Measurements from ENCODE around the gene CAPZB.
A peak's percentile ranks its signal among the peaks of the same experiment; 100 is the strongest.

CAPZB gene

GRCh38 chr1:19485362-19486187, at the start of gene CAPZB:
TSS of gene CAPZB (minus strand) at chr1:19485539. CDS start at chr1:19485438, 101 bp downstream.
- TF ChIP-seq CTCF (IDR thresholded peaks at IDR 0.05; ENCODE audit: low read depth, low read length, missing control alignments) = no peak
- Histone ChIP-seq H3K27ac (peak within 1 kb of the TSS; percentile 91), H3K36me3 (replicated peaks) (peaks cover 17% of the 10 kb centered on the region), H3K27me3 (replicated peaks) (no peaks in the 10 kb centered on the region), H3K4me3 (ENCODE audit: low read depth, low read length) (peak within 1 kb of the TSS; percentile 89)
- in situ Hi-C loops (cut with HindIII; ENCODE audit: low pct_ligation_motif_present, low sequenced_read_pairs) = loop anchor here (10.0 kb wide), 1 partner anchor 149 kb away; no protein-coding TSS in a partner anchor
- peak; percentile 71 for DNase-seq

- Histone ChIP-seq H3K36me3 (replicated peaks) (no peaks in the 10 kb centered on the region), H3K4me3 (ENCODE audit: low read depth, low read length) (no peak overlapping the region), H3K27me3 (replicated peaks) (no peaks in the 10 kb centered on the region), H3K27ac (no peak overlapping the region)
- no peak for TF ChIP-seq CTCF (IDR thresholded peaks at IDR 0.05; ENCODE audit: low read depth, low read length, missing control alignments)
- in situ Hi-C loops (cut with HindIII; ENCODE audit: low pct_ligation_motif_present, low sequenced_read_pairs) = no loop called here
- no peak for DNase-seq
Observed at GRCh38 chr1:19534281-19534680, 48.9 kb upstream of the CAPZB start.

GRCh38 chr1:19533626-19534025, 48.3 kb upstream of the CAPZB start:
- Histone ChIP-seq H3K36me3 (replicated peaks) (no peaks in the 10 kb centered on the region), H3K27ac (no peak overlapping the region), H3K27me3 (replicated peaks) (no peaks in the 10 kb centered on the region), H3K4me3 (ENCODE audit: low read depth, low read length) (no peak overlapping the region)
- DNase-seq = no peak
- no peak for TF ChIP-seq CTCF (IDR thresholded peaks at IDR 0.05; ENCODE audit: low read depth, low read length, missing control alignments)
- in situ Hi-C loops (cut with HindIII; ENCODE audit: low pct_ligation_motif_present, low sequenced_read_pairs) = no loop called here

GRCh38 chr1:19532519-19532918, 47.2 kb upstream of the CAPZB start:
- TF ChIP-seq CTCF (IDR thresholded peaks at IDR 0.05; ENCODE audit: low read depth, low read length, missing control alignments) = no peak
- Histone ChIP-seq H3K27ac (no peak overlapping the region), H3K4me3 (ENCODE audit: low read depth, low read length) (no peak overlapping the region), H3K36me3 (replicated peaks) (no peaks in the 10 kb centered on the region), H3K27me3 (replicated peaks) (no peaks in the 10 kb centered on the region)
- in situ Hi-C loops (cut with HindIII; ENCODE audit: low pct_ligation_motif_present, low sequenced_read_pairs) = no loop called here
- DNase-seq = no peak

- in situ Hi-C loops (cut with HindIII; ENCODE audit: low pct_ligation_motif_present, low sequenced_read_pairs) = no loop called here
- no peak for DNase-seq
- Histone ChIP-seq H3K4me3 (ENCODE audit: low read depth, low read length) (no peak overlapping the region), H3K36me3 (replicated peaks) (no peaks in the 10 kb centered on the region), H3K27me3 (replicated peaks) (no peaks in the 10 kb centered on the region), H3K27ac (no peak overlapping the region)
- TF ChIP-seq CTCF (IDR thresholded peaks at IDR 0.05; ENCODE audit: low read depth, low read length, missing control alignments) = no peak
Observed at GRCh38 chr1:19529664-19530063, 44.3 kb upstream of the CAPZB start.

All from brain microvascular endothelial cell (primary cell).